ENCODE measurements around the gene GUCY2D. TPM values are rescaled to one million over a fixed set of nuclear protein-coding genes. Genes with fewer than 3 reads are reported as not detected.

Gene GUCY2D
- total RNA-seq, 1 experiment from 2014 or later: not detected

GRCh38 chr17:8006836-8007680 lies 4.6 kb downstream of the GUCY2D start:
- no TSS peak for BruUV-seq (replicated peaks)
- Histone ChIP-seq H3K4me3 (ENCODE audit: low read depth, low read length, poor library complexity, severe bottlenecking) (no peak overlapping the region), H3K27ac (ENCODE audit: low read depth, low read length, poor library complexity, severe bottlenecking) (no peak overlapping the region), H3K4me1 (ENCODE audit: insufficient read depth, low read length, poor library complexity, severe bottlenecking) (no peaks in the 10 kb centered on the region), H3K9me3 (ENCODE audit: low read depth, low read length, poor library complexity, severe bottlenecking) (no peaks in the 10 kb centered on the region), H3K36me3 (ENCODE audit: insufficient read depth, low read length, poor library complexity, severe bottlenecking) (no peaks in the 10 kb centered on the region), H3K27me3 (replicated peaks; ENCODE audit: insufficient read depth, low read depth, low read length, poor library complexity) (peaks cover 32% of the 10 kb centered on the region)
- ChIA-PET POLR2A (ENCODE audit: low non-redundant PET) (no interaction called here), CTCF (no interaction called here)
- TF ChIP-seq EZH2 (IDR thresholded peaks at IDR 0.05; ENCODE audit: borderline replicate concordance, low read depth, low read length, poor library complexity, severe bottlenecking): no peak
- no peak for TF ChIP-seq CTCF (conservative IDR thresholded peaks at IDR 0.05; ENCODE audit: low read depth, low read length)
- DNase-seq (ENCODE audit: low spot score): no peak
- intact Hi-C loops (cut with micrococcal nuclease; ENCODE audit: unreplicated experiment): no loop called here

GRCh38 chr17:8007836-8008235 lies 5.4 kb downstream of the GUCY2D start:
- no peak for TF ChIP-seq CTCF (conservative IDR thresholded peaks at IDR 0.05; ENCODE audit: low read depth, low read length)
- TF ChIP-seq EZH2 (IDR thresholded peaks at IDR 0.05; ENCODE audit: borderline replicate concordance, low read depth, low read length, poor library complexity, severe bottlenecking): no peak
- no peak for DNase-seq (ENCODE audit: low spot score)
- intact Hi-C loops (cut with micrococcal nuclease; ENCODE audit: unreplicated experiment): no loop called here
- Histone ChIP-seq H3K27ac (ENCODE audit: low read depth, low read length, poor library complexity, severe bottlenecking) (no peak overlapping the region), H3K4me3 (ENCODE audit: low read depth, low read length, poor library complexity, severe bottlenecking) (no peak overlapping the region), H3K27me3 (replicated peaks; ENCODE audit: insufficient read depth, low read depth, low read length, poor library complexity) (peaks cover 25% of the 10 kb centered on the region), H3K36me3 (ENCODE audit: insufficient read depth, low read length, poor library complexity, severe bottlenecking) (no peaks in the 10 kb centered on the region), H3K4me1 (ENCODE audit: insufficient read depth, low read length, poor library complexity, severe bottlenecking) (no peaks in the 10 kb centered on the region), H3K9me3 (ENCODE audit: low read depth, low read length, poor library complexity, severe bottlenecking) (no peaks in the 10 kb centered on the region)
- POLR2A ChIA-PET (ENCODE audit: low non-redundant PET): no interaction called here
- CTCF ChIA-PET: no interaction called here
- BruUV-seq (replicated peaks): no TSS peak

GRCh38 chr17:8012045-8012580 lies 9.7 kb downstream of the GUCY2D start:
- Histone ChIP-seq H3K27me3 (replicated peaks; ENCODE audit: insufficient read depth, low read depth, low read length, poor library complexity) (no peaks in the 10 kb centered on the region), H3K4me3 (ENCODE audit: low read depth, low read length, poor library complexity, severe bottlenecking) (no peak overlapping the region), H3K9me3 (ENCODE audit: low read depth, low read length, poor library complexity, severe bottlenecking) (no peaks in the 10 kb centered on the region), H3K36me3 (ENCODE audit: insufficient read depth, low read length, poor library complexity, severe bottlenecking) (no peaks in the 10 kb centered on the region), H3K4me1 (ENCODE audit: insufficient read depth, low read length, poor library complexity, severe bottlenecking) (no peaks in the 10 kb centered on the region), H3K27ac (ENCODE audit: low read depth, low read length, poor library complexity, severe bottlenecking) (no peak overlapping the region)
- POLR2A ChIA-PET (ENCODE audit: low non-redundant PET): no interaction called here
- TF ChIP-seq EZH2 (IDR thresholded peaks at IDR 0.05; ENCODE audit: borderline replicate concordance, low read depth, low read length, poor library complexity, severe bottlenecking) (no peak), CTCF (conservative IDR thresholded peaks at IDR 0.05; ENCODE audit: low read depth, low read length) (no peak)
- intact Hi-C loops (cut with micrococcal nuclease; ENCODE audit: unreplicated experiment): no loop called here
- DNase-seq (ENCODE audit: low spot score): no peak
- no TSS peak for BruUV-seq (replicated peaks)
- CTCF ChIA-PET: no interaction called here

Measured in A673 (cell line).